SIG-M5 (cell line): ENCODE results near the gene SLC9A9.
"Not testable (repeated sequence)": the region's sequence is repeated elsewhere in the genome, so short reads cannot be mapped to it uniquely, and the experiment has no call there.

ENCODE experiments used
- DNase-seq: peaks from one replicate; lab custom pipeline; 2025; lab: John Stamatoyannopoulos, UW

Gene SLC9A9

DNA sequence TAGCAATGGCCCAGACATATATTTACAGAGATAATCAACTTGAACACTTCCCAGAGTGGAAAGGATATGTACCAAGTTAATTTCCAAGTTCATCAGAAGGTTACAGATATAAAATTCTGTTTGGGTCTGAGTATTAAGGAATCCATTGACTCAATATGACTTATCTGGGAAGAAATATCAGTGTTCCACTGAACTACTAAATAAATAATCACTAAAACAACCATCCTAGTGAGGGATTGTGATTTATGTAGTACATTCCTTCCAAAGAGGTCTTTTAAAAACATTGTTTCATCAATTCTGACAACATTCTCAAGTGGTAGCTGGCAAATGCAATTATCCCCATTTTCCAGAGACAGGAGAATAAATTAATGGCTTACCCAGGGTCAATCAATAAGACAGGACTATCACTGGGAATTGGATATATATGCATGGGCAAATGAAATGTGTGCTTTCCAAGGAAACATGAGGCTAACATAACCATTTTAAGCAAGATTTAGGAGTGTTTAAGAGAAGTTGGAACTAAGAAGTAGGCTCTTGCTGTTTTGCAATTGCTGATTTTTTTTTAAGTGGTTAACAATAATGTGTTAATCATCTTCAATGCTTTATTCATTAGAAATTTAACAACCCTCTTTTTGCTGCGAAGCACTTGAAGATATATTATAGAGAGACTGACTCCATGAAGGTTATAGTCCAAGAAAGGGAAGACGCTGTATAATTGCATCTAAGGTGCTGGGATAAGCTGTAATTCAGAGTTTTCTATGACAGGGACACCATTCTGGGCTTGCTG lies 37.9 kb downstream of the SLC9A9 start:
- no peak for DNase-seq

- no peak for DNase-seq
Measured at GRCh38 chr3:143809121-143809621, 39.1 kb downstream of the SLC9A9 start.

- DNase-seq, result no peak
Measured at GRCh38 chr3:143808030-143808429, 40.2 kb downstream of the SLC9A9 start.

DNA sequence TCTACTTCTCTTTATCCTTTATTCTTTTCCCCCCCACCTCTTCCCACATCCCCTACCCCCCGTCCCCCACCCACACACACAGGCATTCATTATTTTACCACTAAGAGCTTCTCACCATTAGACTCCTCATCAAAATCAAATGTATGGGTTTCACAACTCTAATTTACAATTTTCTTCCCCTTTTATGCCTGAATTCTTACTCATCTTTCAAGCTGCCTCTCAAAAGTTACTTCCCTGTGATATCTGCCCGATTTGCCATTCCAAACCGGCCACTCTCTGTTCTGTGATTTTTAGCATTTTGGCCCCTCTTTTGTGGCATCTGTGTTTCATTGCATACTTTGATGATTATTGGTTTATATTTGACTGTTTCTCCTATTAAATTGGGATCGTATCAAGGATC lies 42.2 kb downstream of the SLC9A9 start:
- peak; percentile 21 for DNase-seq

GRCh38 chr3:143805476-143805875 lies 42.8 kb downstream of the SLC9A9 start:
- DNase-seq, result not testable (repeated sequence)

- DNase-seq, result not testable (repeated sequence)
Measured at GRCh38 chr3:143801046-143801445, 47.2 kb downstream of the SLC9A9 start.

GRCh38 chr3:143798151-143798550 lies 50.1 kb downstream of the SLC9A9 start:
- not testable (repeated sequence) for DNase-seq

DNA sequence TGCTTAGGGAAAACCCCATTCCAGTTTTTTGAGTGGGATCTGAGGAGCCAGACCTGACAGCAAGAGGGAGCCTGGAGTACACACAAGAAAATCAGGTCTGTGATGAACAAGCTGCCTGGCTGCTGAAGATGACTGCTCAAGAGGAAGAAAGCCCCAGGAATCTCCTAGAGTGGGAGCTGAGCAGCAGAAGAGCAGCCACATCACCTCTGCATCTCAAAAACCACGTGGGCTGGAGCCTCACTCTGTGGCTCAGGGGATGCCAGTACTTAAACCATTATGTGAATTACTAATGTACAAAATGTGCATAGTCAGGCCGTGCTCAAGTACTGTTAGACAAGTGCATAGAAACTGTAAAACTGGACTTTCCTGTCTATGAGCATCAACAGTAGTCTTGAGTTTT lies 52.4 kb downstream of the SLC9A9 start:
- DNase-seq, result no peak

GRCh38 chr3:143794793-143795462 lies 53.3 kb downstream of the SLC9A9 start:
- no peak for DNase-seq

GRCh38 chr3:143793971-143794370 lies 54.3 kb downstream of the SLC9A9 start:
- DNase-seq, result no peak

DNA sequence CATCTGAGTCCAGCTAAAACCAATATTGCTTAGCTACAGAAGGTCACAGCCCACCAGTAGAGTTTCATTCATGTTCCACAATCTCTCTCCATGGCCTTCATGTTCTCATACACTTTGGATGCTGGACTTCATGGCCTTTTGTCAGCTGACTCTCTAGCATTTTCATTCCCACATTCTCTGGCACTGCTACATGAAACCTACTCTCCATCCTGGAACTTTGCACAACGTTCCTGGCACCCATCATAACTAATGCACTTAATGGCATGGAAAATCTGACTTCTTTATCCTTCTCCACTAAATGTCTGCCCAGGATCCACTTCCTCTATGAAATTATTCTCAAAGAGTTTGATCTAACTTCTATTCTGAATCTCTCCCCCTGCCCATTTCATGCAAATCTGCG lies 56.9 kb downstream of the SLC9A9 start:
- DNase-seq, result no peak

GRCh38 chr3:143786219-143787191 lies 61.8 kb downstream of the SLC9A9 start:
- no peak for DNase-seq

- no peak for DNase-seq
Measured at GRCh38 chr3:143784446-143784845, 63.8 kb downstream of the SLC9A9 start.

DNA sequence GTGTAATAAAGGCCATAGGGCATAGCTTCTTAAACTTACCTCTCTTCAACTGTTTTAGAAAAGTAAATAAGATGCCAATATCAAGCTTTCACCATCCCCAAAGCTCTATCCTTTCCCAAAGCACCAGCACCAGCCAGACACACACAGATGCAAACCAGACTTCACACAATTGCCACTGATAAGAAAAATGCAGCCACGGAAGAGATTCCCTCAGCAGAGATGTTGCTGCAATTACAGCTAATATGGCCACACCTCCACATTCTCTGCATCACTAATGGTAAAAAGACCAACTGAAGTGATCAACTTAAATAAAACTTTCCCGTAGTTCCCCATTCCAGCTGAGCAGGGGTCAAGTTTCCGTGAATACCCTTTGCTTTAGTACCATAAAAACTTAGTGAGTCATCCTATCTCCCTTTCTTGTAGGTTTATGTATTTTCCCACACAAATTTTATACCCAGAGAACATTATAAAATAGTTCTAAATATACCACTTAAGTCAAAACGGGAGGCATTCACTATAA lies 64.4 kb downstream of the SLC9A9 start:
- DNase-seq, result no peak

GRCh38 chr3:143775459-143775858 lies 72.8 kb downstream of the SLC9A9 start:
- DNase-seq, result no peak

DNA sequence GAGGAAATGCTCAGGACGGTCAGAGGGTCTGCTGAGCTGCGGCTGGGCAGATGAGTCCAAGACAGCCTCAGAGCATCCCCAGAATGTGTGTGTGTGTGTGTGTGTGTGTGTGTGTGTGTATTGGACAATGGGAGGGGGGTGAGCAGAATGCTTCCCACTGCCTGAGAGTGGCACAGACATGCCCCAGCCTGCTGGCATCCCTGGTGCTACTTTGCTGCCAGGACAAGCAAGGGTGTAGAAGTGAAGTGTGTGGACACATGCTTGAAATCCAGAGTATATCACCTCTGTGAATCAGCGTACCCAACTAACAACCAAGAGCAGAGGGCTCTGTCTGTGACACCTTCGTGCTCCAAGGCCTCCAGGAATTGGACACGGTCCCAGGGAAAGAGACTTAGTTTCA lies 76.3 kb downstream of the SLC9A9 start:
- DNase-seq, result no peak

- DNase-seq, result no peak
Measured at GRCh38 chr3:143771258-143771657, 77.0 kb downstream of the SLC9A9 start.

DNA sequence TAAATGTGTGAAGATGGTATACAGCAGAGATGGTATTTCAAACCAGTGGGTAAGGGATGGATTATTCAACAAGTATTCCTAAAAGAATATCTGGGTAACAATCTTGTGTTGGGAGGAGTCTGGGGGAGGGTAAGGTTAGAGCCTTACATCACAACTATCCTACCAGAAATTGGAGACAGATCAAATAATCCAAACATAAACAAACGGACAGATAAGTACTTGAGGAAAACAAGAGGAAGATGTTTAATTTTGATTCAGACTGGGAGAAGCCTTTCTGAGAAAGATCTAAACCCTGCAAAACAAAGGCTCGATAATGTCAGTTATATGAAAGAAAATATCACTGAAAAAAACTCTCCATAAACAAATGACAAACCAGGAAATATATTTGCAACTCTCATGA lies 77.9 kb downstream of the SLC9A9 start:
- DNase-seq, result no peak

GRCh38 chr3:143769616-143770015 lies 78.7 kb downstream of the SLC9A9 start:
- DNase-seq, result no peak

- DNase-seq, result no peak
Measured at GRCh38 chr3:143764840-143765239, 83.4 kb downstream of the SLC9A9 start.

GRCh38 chr3:143763564-143764162 lies 84.6 kb downstream of the SLC9A9 start:
- DNase-seq, result no peak

DNA sequence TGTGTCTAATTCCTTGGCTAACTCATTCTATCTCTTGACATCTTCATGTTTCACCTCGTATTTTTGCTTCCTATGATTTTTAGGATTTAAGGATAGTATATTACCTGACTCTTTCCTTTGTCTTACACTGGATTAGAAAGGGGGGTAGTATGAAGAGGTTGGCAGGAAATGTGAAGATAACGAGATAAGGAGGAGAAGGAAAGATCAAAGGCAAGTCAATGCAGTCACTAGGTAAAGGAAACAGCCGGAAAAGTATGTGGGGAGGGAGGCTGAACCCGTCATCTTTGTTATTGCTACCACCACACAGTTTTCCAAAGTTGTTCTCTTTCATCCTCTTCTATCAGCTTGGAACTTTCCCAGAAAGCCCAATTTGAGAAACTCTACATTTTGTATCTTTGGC lies 90.6 kb downstream of the SLC9A9 start:
- no peak for DNase-seq
